SK-N-MC (cell line): ENCODE data around the gene CYP51A1.

Experiments used
- DNase-seq: peaks from one replicate; pipeline ENCODE4 v3.0.0-alpha.2; 2011; ENCODE audit warnings: low read depth, low spot score
- H3K27ac ChIP-seq: fragments of 200-600 bp; sonication (generic); 2 replicates; pipeline ENCODE4 v1.5.1; 2016; ENCODE audit warnings: mixed run types
- H3K36me3 ChIP-seq: fragments of 200-600 bp; sonication (generic); 2 replicates; pipeline ENCODE4 v1.6.1; 2017; ENCODE audit warnings: antibody characterized with exemption, low read length, mixed read lengths; ENCODE audit not compliant: insufficient read depth
- H3K4me3 ChIP-seq: fragments of 200-600 bp; sonication (generic); 2 replicates; pipeline ENCODE4 v1.5.1; 2016
- H3K9ac ChIP-seq: fragments of 200-600 bp; sonication (generic); 2 replicates; pipeline ENCODE4 v1.8.0; 2017; ENCODE audit warnings: mixed run types, mixed read lengths; ENCODE audit not compliant: insufficient read length
- H3K9me3 ChIP-seq: fragments of 200-600 bp; sonication (generic); 2 replicates; pipeline ENCODE4 v1.6.1; 2017; ENCODE audit warnings: low read depth, mild to moderate bottlenecking, antibody characterized with exemption, low read length, moderate library complexity, mixed read lengths
- EZH2 ChIP-seq: fragments of 200-600 bp; sonication (generic); IDR thresholded peaks from one replicate; pipeline ENCODE4 v1.6.1; 2017; ENCODE audit warnings: antibody characterized with exemption
- FOXP2 ChIP-seq: optimal IDR thresholded peaks from 2 replicates; pipeline ENCODE3; 2011; ENCODE audit warnings: mild to moderate bottlenecking, moderate library complexity; ENCODE audit not compliant: insufficient read depth; ENCODE audit errors: extremely low read length, control extremely low read depth
- POLR2AphosphoS5 ChIP-seq: IDR thresholded peaks from 2 replicates; pipeline ENCODE4 v1.6.1; 2012; ENCODE audit warnings: mild to moderate bottlenecking, low read depth, low read length, borderline replicate concordance

The CYP51A1 gene

GRCh38 chr7:92072708-92073107 lies 61.6 kb downstream of the CYP51A1 start:
- TF ChIP-seq EZH2: no peak
- TF ChIP-seq POLR2AphosphoS5: no peak
- no peak for TF ChIP-seq FOXP2
- peaks cover 34% of the 10 kb centered on the region for H3K36me3 ChIP-seq
- no peak overlapping the region for H3K9ac ChIP-seq
- no peak for DNase-seq
- no peak overlapping the region for H3K4me3 ChIP-seq
- H3K27ac ChIP-seq: no peak overlapping the region
- H3K9me3 ChIP-seq: no peaks in the 10 kb centered on the region

- no peak for DNase-seq
- Histone ChIP-seq H3K36me3 (peaks cover 34% of the 10 kb centered on the region), H3K9ac (no peak overlapping the region), H3K9me3 (no peaks in the 10 kb centered on the region), H3K4me3 (no peak overlapping the region), H3K27ac (no peak overlapping the region)
- TF ChIP-seq POLR2AphosphoS5 (no peak), EZH2 (no peak), FOXP2 (no peak)
These were observed 62.2 kb downstream of the CYP51A1 start for GRCh38 chr7:92072121-92072520.

DNA sequence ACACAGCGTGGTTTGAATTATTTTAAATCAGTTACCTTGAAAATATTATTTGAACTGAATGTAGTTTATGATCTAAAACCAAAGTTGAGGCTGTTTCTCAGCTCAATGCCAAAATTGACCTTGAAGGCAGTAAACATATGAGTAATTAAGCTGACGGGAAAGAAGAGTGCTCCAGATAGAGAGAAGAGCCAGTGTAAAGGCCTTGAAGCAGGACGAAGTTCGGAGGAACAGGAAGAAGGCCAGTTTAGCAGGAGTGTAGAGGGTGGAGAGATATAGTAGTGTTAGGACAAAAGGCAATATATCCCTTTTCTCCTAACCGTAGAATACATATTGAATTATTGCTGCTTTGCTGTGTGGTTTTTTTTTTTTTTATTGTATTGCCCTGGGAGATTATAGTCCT lies 63.2 kb downstream of the CYP51A1 start:
- Histone ChIP-seq H3K36me3 (peaks cover 37% of the 10 kb centered on the region), H3K27ac (no peak overlapping the region), H3K4me3 (no peak overlapping the region), H3K9me3 (no peaks in the 10 kb centered on the region), H3K9ac (no peak overlapping the region)
- no peak for DNase-seq
- TF ChIP-seq POLR2AphosphoS5 (no peak), EZH2 (no peak), FOXP2 (no peak)

DNA sequence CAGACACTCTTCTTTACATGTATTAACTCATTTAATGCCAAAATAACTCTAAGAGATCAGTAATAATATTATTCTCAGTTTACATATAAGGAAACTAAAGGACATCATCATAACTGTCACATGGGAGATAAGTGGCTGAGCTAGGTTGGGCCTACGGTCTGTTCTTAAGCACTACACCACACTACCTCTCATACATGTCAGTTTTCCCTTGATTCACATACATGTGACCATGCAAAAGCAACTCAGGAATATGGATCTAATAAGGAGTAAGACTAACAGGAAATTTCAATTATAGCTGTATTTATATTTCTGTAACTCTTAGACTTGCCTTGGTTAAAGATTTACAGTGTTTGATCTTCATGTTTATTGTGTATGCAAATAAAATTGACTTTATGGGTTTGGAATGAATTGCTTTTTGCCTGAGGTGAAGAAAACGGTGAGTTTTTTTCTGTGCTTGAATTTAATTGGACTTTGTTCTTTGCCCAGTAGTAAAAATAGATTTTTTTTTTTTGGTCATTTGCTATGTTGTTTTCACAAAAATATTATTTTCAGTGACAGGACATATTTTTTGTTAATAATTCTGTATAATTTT lies 69.7 kb downstream of the CYP51A1 start:
- H3K27ac ChIP-seq: 0 out of 2 replicates have a peak overlapping the region, but pooled peaks have one; percentile 21
- H3K9ac ChIP-seq: peak overlapping the region; percentile 2
- H3K9me3 ChIP-seq: no peaks in the 10 kb centered on the region
- H3K36me3 ChIP-seq: peaks cover 31% of the 10 kb centered on the region
- TF ChIP-seq EZH2 (no peak), FOXP2 (no peak), POLR2AphosphoS5 (no peak)
- H3K4me3 ChIP-seq: peak overlapping the region; percentile 23; the same call in 1 of the 2 replicates
- DNase-seq: peak; percentile 39
